ENCODE data around the gene MACROD2.

The MACROD2 gene

DNA sequence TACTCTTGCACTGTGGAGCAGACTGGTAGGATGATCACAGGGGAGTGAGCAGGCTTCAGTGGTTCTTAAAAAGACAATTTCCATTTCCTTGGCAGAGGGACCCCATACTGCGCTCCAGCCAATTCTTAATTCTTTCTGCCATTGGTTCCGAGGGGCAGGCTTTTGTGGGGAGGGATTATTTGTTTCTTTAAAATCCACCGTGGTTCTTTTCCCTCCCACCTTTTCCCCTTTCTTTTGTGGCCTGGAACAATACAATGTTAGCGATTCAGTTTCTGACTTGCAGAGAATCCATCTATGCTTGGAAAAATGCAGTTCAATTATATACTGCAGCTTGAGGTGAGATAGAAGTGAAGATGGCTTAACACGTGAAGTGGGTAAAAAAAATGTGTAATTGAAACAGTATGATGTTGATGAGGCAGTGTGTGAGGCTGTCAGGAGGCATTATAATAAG is 721.1 kb downstream of the MACROD2 start:
- no peak for TF ChIP-seq POLR2AphosphoS5 (IDR thresholded peaks at IDR 0.05; ENCODE audit: low read depth, low read length)
- TF ChIP-seq TAF1 (IDR thresholded peaks at IDR 0.05; ENCODE audit: borderline replicate concordance, insufficient read depth, low read length), result no peak
- no peak for TF ChIP-seq SIN3A (IDR thresholded peaks at IDR 0.05; ENCODE audit: borderline replicate concordance, insufficient read depth, low read length)
- TF ChIP-seq FOXP2 (optimal IDR thresholded peaks at IDR 0.05; ENCODE audit: borderline replicate concordance, extremely low read depth, extremely low read length, insufficient read depth), result no peak

DNA sequence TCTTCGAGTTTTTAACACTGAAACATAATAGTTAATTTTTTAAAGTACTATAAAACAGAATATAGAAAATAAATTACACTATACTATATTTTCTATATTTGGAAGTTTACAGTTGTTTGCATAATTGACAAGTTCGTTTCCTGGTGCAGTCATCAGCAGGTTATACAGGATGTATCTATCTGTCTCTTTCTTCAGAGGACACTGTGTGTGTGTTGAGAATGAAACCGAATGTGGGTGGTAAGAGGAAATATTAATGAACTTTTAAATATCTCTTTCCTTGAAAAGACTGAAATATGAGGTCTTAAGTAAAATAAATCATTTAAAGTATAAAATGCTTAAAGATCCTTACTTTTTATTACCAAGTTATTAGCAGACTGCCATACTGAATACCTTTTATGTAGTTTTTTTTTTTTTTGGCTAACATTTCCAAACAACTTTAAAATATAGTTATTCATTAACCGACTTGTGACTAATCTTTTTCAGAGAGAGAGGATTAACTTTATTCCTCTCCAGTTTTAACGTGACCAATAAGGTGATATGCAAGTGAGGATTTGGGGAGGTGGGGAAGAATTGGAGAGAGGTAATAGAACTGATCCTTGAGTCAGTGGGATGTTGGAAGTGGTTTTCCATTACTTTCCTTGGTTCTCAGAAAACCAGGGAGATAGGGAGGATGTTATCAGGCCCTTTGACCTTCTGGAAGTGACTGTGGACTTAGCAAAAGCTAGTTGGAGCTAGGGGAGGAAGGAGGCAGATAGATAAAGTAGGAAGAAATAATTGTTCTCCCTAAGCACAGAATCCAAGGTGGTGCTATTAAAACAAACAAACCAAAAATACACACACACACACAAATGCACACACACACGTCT is 722.1 kb downstream of the MACROD2 start:
- TF ChIP-seq POLR2AphosphoS5 (IDR thresholded peaks at IDR 0.05; ENCODE audit: low read depth, low read length) (no peak), SIN3A (IDR thresholded peaks at IDR 0.05; ENCODE audit: borderline replicate concordance, insufficient read depth, low read length) (no peak), FOXP2 (optimal IDR thresholded peaks at IDR 0.05; ENCODE audit: borderline replicate concordance, extremely low read depth, extremely low read length, insufficient read depth) (no peak), TAF1 (IDR thresholded peaks at IDR 0.05; ENCODE audit: borderline replicate concordance, insufficient read depth, low read length) (no peak)
- TF ChIP-seq, protein P1, sequence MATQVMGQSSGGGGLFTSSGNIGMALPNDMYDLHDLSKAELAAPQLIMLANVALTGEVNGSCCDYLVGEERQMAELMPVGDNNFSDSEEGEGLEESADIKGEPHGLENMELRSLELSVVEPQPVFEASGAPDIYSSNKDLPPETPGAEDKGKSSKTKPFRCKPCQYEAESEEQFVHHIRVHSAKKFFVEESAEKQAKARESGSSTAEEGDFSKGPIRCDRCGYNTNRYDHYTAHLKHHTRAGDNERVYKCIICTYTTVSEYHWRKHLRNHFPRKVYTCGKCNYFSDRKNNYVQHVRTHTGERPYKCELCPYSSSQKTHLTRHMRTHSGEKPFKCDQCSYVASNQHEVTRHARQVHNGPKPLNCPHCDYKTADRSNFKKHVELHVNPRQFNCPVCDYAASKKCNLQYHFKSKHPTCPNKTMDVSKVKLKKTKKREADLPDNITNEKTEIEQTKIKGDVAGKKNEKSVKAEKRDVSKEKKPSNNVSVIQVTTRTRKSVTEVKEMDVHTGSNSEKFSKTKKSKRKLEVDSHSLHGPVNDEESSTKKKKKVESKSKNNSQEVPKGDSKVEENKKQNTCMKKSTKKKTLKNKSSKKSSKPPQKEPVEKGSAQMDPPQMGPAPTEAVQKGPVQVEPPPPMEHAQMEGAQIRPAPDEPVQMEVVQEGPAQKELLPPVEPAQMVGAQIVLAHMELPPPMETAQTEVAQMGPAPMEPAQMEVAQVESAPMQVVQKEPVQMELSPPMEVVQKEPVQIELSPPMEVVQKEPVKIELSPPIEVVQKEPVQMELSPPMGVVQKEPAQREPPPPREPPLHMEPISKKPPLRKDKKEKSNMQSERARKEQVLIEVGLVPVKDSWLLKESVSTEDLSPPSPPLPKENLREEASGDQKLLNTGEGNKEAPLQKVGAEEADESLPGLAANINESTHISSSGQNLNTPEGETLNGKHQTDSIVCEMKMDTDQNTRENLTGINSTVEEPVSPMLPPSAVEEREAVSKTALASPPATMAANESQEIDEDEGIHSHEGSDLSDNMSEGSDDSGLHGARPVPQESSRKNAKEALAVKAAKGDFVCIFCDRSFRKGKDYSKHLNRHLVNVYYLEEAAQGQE (IDR thresholded peaks at IDR 0.05; ENCODE audit: insufficient read depth in 1 of 2, low read depth in 2 of 2, low read length in 2 of 2), result no peak

DNA sequence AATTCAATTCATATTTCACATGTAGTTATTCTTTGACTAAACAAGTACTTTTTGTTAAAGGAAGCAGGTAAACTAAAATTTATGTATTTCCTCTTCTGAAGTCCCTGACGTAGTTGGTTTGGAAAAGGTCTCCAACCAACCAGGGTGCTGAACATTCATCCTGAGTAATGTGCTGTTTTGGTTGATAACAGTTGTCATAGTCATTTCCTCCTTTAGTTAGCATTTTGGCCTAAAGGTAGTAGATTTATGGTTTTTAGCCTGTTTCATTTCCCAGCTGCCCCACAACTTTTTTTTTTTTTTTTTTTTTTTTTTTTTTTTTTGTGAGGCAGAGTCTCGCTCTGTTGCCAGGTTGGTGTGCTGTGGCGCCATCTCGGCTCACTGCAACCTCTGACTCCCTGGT is 724.9 kb downstream of the MACROD2 start:
- TF ChIP-seq, protein P1 (IDR thresholded peaks at IDR 0.05; ENCODE audit: insufficient read depth in 1 of 2, low read depth in 2 of 2, low read length in 2 of 2), result no peak
- TF ChIP-seq FOXP2 (optimal IDR thresholded peaks at IDR 0.05; ENCODE audit: borderline replicate concordance, extremely low read depth, extremely low read length, insufficient read depth) (no peak), TAF1 (IDR thresholded peaks at IDR 0.05; ENCODE audit: borderline replicate concordance, insufficient read depth, low read length) (no peak), POLR2AphosphoS5 (IDR thresholded peaks at IDR 0.05; ENCODE audit: low read depth, low read length) (no peak), SIN3A (IDR thresholded peaks at IDR 0.05; ENCODE audit: borderline replicate concordance, insufficient read depth, low read length) (no peak)

DNA sequence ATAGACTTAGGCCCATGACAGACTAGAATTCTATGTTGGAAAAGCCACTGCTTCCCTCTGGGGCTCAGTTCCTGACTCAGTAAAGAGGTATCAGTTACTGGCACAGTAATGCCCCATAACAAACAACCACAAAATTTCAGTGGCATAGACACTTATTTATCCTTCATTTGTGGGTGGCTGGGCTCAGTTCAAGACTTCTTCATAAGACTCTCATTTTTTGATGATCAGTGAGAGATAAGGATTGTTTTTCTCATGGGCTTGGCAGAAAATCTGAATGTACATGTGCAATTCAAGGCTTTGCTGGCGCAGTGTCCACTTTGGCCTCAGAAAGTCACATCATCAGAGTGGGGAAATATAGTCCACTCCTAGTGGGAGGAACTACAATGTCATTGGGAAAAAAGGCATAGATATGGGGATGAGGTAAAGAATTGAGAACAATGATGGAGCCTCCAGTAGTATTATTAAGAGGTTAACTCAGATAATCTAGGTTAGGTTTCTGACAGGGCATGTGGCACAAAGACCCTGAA is 726.7 kb downstream of the MACROD2 start:
- no peak for TF ChIP-seq POLR2AphosphoS5 (IDR thresholded peaks at IDR 0.05; ENCODE audit: low read depth, low read length)
- TF ChIP-seq SIN3A (IDR thresholded peaks at IDR 0.05; ENCODE audit: borderline replicate concordance, insufficient read depth, low read length), result no peak
- no peak for TF ChIP-seq FOXP2 (optimal IDR thresholded peaks at IDR 0.05; ENCODE audit: borderline replicate concordance, extremely low read depth, extremely low read length, insufficient read depth)
- TF ChIP-seq TAF1 (IDR thresholded peaks at IDR 0.05; ENCODE audit: borderline replicate concordance, insufficient read depth, low read length), result no peak
- TF ChIP-seq, protein P1 (IDR thresholded peaks at IDR 0.05; ENCODE audit: insufficient read depth in 1 of 2, low read depth in 2 of 2, low read length in 2 of 2), result no peak

DNA sequence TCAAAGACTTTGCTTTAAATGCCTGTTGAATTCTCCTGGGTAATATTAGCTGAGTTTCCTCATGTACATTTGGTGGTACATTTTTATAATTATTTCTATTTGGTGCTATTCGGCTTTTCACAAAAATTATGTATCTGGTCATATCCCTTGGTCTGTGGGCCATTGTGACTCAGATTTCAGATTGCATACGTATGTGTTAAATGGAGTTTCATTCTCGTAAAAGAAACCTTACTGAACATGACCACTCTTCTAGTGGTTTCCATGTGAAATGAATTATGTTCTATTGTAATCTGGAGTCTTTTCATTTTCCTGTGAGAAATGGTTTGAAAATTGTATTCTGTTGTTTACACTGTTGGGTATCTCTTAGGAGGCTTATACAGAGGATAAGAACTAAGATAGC is 728.3 kb downstream of the MACROD2 start:
- TF ChIP-seq SIN3A (IDR thresholded peaks at IDR 0.05; ENCODE audit: borderline replicate concordance, insufficient read depth, low read length), result no peak
- TF ChIP-seq, protein P1 (IDR thresholded peaks at IDR 0.05; ENCODE audit: insufficient read depth in 1 of 2, low read depth in 2 of 2, low read length in 2 of 2), result no peak
- TF ChIP-seq POLR2AphosphoS5 (IDR thresholded peaks at IDR 0.05; ENCODE audit: low read depth, low read length), result no peak
- TF ChIP-seq TAF1 (IDR thresholded peaks at IDR 0.05; ENCODE audit: borderline replicate concordance, insufficient read depth, low read length), result no peak
- TF ChIP-seq FOXP2 (optimal IDR thresholded peaks at IDR 0.05; ENCODE audit: borderline replicate concordance, extremely low read depth, extremely low read length, insufficient read depth), result no peak
